ENCODE results near the gene DLX2. TPM values are rescaled to one million over a fixed set of nuclear protein-coding genes. Genes with fewer than 3 reads are reported as not detected.
"Not testable (repeated sequence)": the region's sequence is repeated elsewhere in the genome, so short reads cannot be mapped to it uniquely, and the experiment has no call there.

DLX2 gene
- total RNA-seq, 1 donor from 2014 or later: 0.12 TPM

- TF ChIP-seq CTCF (conservative IDR thresholded peaks at IDR 0.05; ENCODE audit: low read depth, low read length): no peak
- no peak overlapping the region for H3K4me3 ChIP-seq (ENCODE audit: low read depth, low read length)
- no peak for DNase-seq (ENCODE audit: low read depth)
Measured at GRCh38 chr2:172079838-172080640, 22.7 kb downstream of the DLX2 start.

GRCh38 chr2:172079416-172079815 lies 23.3 kb downstream of the DLX2 start:
- no peak for DNase-seq (ENCODE audit: low read depth)
- H3K4me3 ChIP-seq (ENCODE audit: low read depth, low read length): no peak overlapping the region
- TF ChIP-seq CTCF (conservative IDR thresholded peaks at IDR 0.05; ENCODE audit: low read depth, low read length): no peak

GRCh38 chr2:172074254-172074653 lies 28.4 kb downstream of the DLX2 start:
- no peak for DNase-seq (ENCODE audit: low read depth)
- H3K4me3 ChIP-seq (ENCODE audit: low read depth, low read length): no peak overlapping the region
- TF ChIP-seq CTCF (conservative IDR thresholded peaks at IDR 0.05; ENCODE audit: low read depth, low read length): no peak

- no peak overlapping the region for H3K4me3 ChIP-seq (ENCODE audit: low read depth, low read length)
- TF ChIP-seq CTCF (conservative IDR thresholded peaks at IDR 0.05; ENCODE audit: low read depth, low read length): no peak
- DNase-seq (ENCODE audit: low read depth): no peak
Measured at GRCh38 chr2:172073518-172073917, 29.2 kb downstream of the DLX2 start.

DNA sequence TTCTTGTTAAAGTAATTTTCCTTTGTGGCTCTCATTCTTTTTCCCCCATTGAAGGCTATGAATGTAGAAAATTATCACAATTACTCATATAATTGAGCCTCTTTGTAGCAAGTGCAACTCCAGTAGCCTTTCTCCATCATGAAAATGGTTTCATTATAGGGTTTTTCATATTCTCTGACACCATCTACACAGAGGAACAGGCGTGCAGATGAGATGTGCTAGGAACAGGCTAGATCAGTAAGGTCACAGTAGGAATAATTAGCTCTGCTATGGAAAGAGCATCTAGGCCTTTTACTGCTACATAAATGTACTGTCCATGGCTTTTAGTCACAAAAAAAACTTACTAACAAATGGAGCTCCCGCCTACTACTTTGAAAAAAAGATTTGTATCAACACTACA lies 30.0 kb downstream of the DLX2 start:
- TF ChIP-seq CTCF (conservative IDR thresholded peaks at IDR 0.05; ENCODE audit: low read depth, low read length): no peak
- no peak overlapping the region for H3K4me3 ChIP-seq (ENCODE audit: low read depth, low read length)
- no peak for DNase-seq (ENCODE audit: low read depth)

- no peak for DNase-seq (ENCODE audit: low read depth)
- no peak overlapping the region for H3K4me3 ChIP-seq (ENCODE audit: low read depth, low read length)
- no peak for TF ChIP-seq CTCF (conservative IDR thresholded peaks at IDR 0.05; ENCODE audit: low read depth, low read length)
Measured at GRCh38 chr2:172072303-172072702, 30.4 kb downstream of the DLX2 start.

DNA sequence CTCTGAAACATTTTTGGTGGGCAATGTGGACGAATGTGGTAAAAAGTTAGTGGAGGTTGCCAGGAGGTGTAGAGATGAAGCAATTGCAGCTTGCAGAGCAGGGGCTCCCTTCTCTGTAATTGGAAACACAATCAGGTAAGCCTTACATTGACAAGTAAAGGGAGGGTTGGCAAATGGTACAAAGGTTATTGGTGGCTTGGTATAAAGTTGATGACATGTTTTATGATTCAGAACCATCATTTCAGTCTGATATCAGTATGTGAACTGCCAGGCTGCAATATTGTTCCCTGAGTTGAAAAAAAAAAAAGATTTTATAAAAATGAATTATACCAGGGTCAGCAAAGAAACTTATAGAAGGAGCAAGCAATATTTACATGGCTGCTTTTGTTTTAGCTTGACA lies 31.8 kb downstream of the DLX2 start:
- no peak for DNase-seq (ENCODE audit: low read depth)
- no peak for TF ChIP-seq CTCF (conservative IDR thresholded peaks at IDR 0.05; ENCODE audit: low read depth, low read length)
- no peak overlapping the region for H3K4me3 ChIP-seq (ENCODE audit: low read depth, low read length)

- DNase-seq (ENCODE audit: low read depth); H3K4me3 ChIP-seq (ENCODE audit: low read depth, low read length): not testable (repeated sequence)
Measured at GRCh38 chr2:172067905-172068304, 34.8 kb downstream of the DLX2 start.
